B cell (primary cell): ENCODE data around the gene FBF1.

ENCODE experiments used
- CTCF ChIP-seq: fragments of 200-600 bp; IDR thresholded peaks from one replicate; pipeline ENCODE4 v1.8.0; 2022; ENCODE audit warnings: antibody characterized with exemption, mild to moderate bottlenecking
- EZH2 ChIP-seq: IDR thresholded peaks from 2 replicates; pipeline ENCODE4 v1.6.1; 2012; ENCODE audit warnings: borderline replicate concordance, low read depth, mild to moderate bottlenecking, moderate library complexity, low read length; ENCODE audit not compliant: insufficient read depth, poor library complexity, severe bottlenecking

- no peak for TF ChIP-seq CTCF
- no peak for TF ChIP-seq EZH2
Measured at GRCh38 chr17:75872434-75873351, 68.1 kb downstream of the FBF1 start.
